Keratinocyte (primary cell): ENCODE measurements around the gene FRA10AC1.
"Not testable (repeated sequence)": the region's sequence is repeated elsewhere in the genome, so short reads cannot be mapped to it uniquely, and the experiment has no call there.

Experiments
- CTCF ChIP-seq, 3 experiments: IDR thresholded peaks in 1 of 3; conservative IDR thresholded peaks in 1 of 3; optimal IDR thresholded peaks in 1 of 3; 2 replicates in 2 of 3; 3 replicates in 1 of 3; pipeline versions ENCODE3 to v1.5.1; 2011; ENCODE audit warnings: low read length in 3 of 3, mild to moderate bottlenecking in 3 of 3, moderate library complexity in 2 of 3, control low read depth in 1 of 3, inconsistent platforms in 1 of 3; ENCODE audit not compliant: insufficient read depth in 2 of 3; ENCODE audit errors: extremely low read depth in 1 of 3
- EZH2 ChIP-seq: IDR thresholded peaks from one replicate; pipeline ENCODE4 v1.6.1; 2012; ENCODE audit warnings: inconsistent platforms, mild to moderate bottlenecking, low read length, moderate library complexity

- TF ChIP-seq CTCF (optimal IDR thresholded peaks at IDR 0.05 in 1 of 3, IDR thresholded peaks at IDR 0.05 in 1 of 3, conservative IDR thresholded peaks at IDR 0.05 in 1 of 3; ENCODE audit: extremely low read depth in 1 of 3, insufficient read depth in 2 of 3, low read length in 3 of 3); EZH2: not testable (repeated sequence)
Observed at GRCh38 chr10:93696582-93696981, 5.8 kb downstream of the FRA10AC1 start.
